Mucosa of rectum (tissue), 2 donors: ENCODE measurements around the gene MACROD2.
"Not testable (repeated sequence)": the region's sequence is repeated elsewhere in the genome, so short reads cannot be mapped to it uniquely, and the experiment has no call there.

Experiments
- H3K27ac ChIP-seq, 2 donors: one replicate each; pipeline ENCODE4 v1.7.0; 2013; ENCODE audit warnings: inconsistent platforms in 2 of 2, low read depth in 2 of 2, low read length in 2 of 2
- H3K27me3 ChIP-seq, 2 donors: one replicate each; pipeline ENCODE4 v1.7.0; 2013; ENCODE audit warnings: low read length in 2 of 2; ENCODE audit not compliant: control insufficient read depth in 2 of 2, insufficient read depth in 2 of 2
- H3K36me3 ChIP-seq, 2 donors: one replicate each; pipeline ENCODE4 v1.7.0; 2013; ENCODE audit warnings: low read length in 2 of 2; ENCODE audit not compliant: control insufficient read depth in 2 of 2, insufficient read depth in 2 of 2
- H3K4me1 ChIP-seq, 2 donors: one replicate each; pipeline ENCODE4 v1.7.0; 2013; ENCODE audit warnings: low read length in 2 of 2, mild to moderate bottlenecking in 1 of 2; ENCODE audit not compliant: control insufficient read depth in 2 of 2, insufficient read depth in 2 of 2
- H3K4me3 ChIP-seq, 2 donors: one replicate each; pipeline ENCODE4 v1.7.0; 2013; ENCODE audit warnings: low read length in 2 of 2
- H3K9ac ChIP-seq, 2 donors: one replicate each; pipeline ENCODE4 v1.7.0; 2013; ENCODE audit warnings: low read length in 2 of 2, low read depth in 1 of 2, mild to moderate bottlenecking in 1 of 2
- H3K9me3 ChIP-seq, 2 donors: one replicate each; pipeline ENCODE4 v1.7.0; 2013; ENCODE audit warnings: low read length in 2 of 2; ENCODE audit not compliant: control insufficient read depth in 2 of 2
- donor health status: healthy.
- donor health status: Normal muscosa, but diverticular disease.

Gene MACROD2

GRCh38 chr20:14922503-14923267 is 927.4 kb downstream of the MACROD2 start:
- Histone ChIP-seq H3K4me3 (no peak overlapping the region), H3K9ac (no peak overlapping the region), H3K36me3 (no peaks in the 10 kb centered on the region), H3K9me3 (no peaks in the 10 kb centered on the region), H3K27ac (no peak overlapping the region), H3K27me3 (no peaks in the 10 kb centered on the region), H3K4me1 (no peaks in the 10 kb centered on the region)

GRCh38 chr20:14924433-14924832 is 929.1 kb downstream of the MACROD2 start:
- Histone ChIP-seq H3K9ac (no peak overlapping the region), H3K4me3 (no peak overlapping the region), H3K4me1 (no peaks in the 10 kb centered on the region), H3K9me3 (no peaks in the 10 kb centered on the region), H3K27ac (no peak overlapping the region), H3K36me3 (no peaks in the 10 kb centered on the region), H3K27me3 (no peaks in the 10 kb centered on the region)

- H3K27me3 ChIP-seq: no peaks in the 10 kb centered on the region
- H3K4me1 ChIP-seq: no peaks in the 10 kb centered on the region
- H3K27ac ChIP-seq: no peak overlapping the region
- H3K4me3 ChIP-seq: no peak overlapping the region
- H3K36me3 ChIP-seq: no peaks in the 10 kb centered on the region
- H3K9ac ChIP-seq: no peak overlapping the region
- no peaks in the 10 kb centered on the region for H3K9me3 ChIP-seq
These were observed 930.0 kb downstream of the MACROD2 start for GRCh38 chr20:14925300-14925699.

- not testable (repeated sequence) for H3K9ac ChIP-seq, H3K9me3 ChIP-seq, H3K36me3 ChIP-seq, H3K27me3 ChIP-seq, H3K27ac ChIP-seq, H3K4me1 ChIP-seq, H3K4me3 ChIP-seq
These were observed 931.1 kb downstream of the MACROD2 start for GRCh38 chr20:14926436-14926835.

GRCh38 chr20:14928083-14928482 is 932.8 kb downstream of the MACROD2 start:
- Histone ChIP-seq H3K4me1 (no peaks in the 10 kb centered on the region), H3K9ac (no peak overlapping the region), H3K36me3 (no peaks in the 10 kb centered on the region), H3K9me3 (no peaks in the 10 kb centered on the region), H3K27ac (no peak overlapping the region), H3K4me3 (no peak overlapping the region), H3K27me3 (no peaks in the 10 kb centered on the region)

GRCh38 chr20:14929388-14929787 is 934.1 kb downstream of the MACROD2 start:
- H3K9me3 ChIP-seq: no peaks in the 10 kb centered on the region
- no peaks in the 10 kb centered on the region for H3K27me3 ChIP-seq
- no peak overlapping the region for H3K27ac ChIP-seq
- H3K4me3 ChIP-seq: no peak overlapping the region
- H3K36me3 ChIP-seq: no peaks in the 10 kb centered on the region
- H3K4me1 ChIP-seq: no peaks in the 10 kb centered on the region
- H3K9ac ChIP-seq: no peak overlapping the region

- H3K27me3 ChIP-seq: no peaks in the 10 kb centered on the region
- no peaks in the 10 kb centered on the region for H3K4me1 ChIP-seq
- no peak overlapping the region for H3K4me3 ChIP-seq
- H3K9me3 ChIP-seq: no peaks in the 10 kb centered on the region
- H3K9ac ChIP-seq: no peak overlapping the region
- no peaks in the 10 kb centered on the region for H3K36me3 ChIP-seq
- no peak overlapping the region for H3K27ac ChIP-seq
These were observed 936.7 kb downstream of the MACROD2 start for GRCh38 chr20:14932040-14932439.

GRCh38 chr20:14935285-14935684 is 940.0 kb downstream of the MACROD2 start:
- no peak overlapping the region for H3K4me3 ChIP-seq
- no peaks in the 10 kb centered on the region for H3K9me3 ChIP-seq
- no peaks in the 10 kb centered on the region for H3K4me1 ChIP-seq
- H3K27me3 ChIP-seq: no peaks in the 10 kb centered on the region
- H3K36me3 ChIP-seq: no peaks in the 10 kb centered on the region
- no peak overlapping the region for H3K9ac ChIP-seq
- no peak overlapping the region for H3K27ac ChIP-seq

GRCh38 chr20:14937021-14937420 is 941.7 kb downstream of the MACROD2 start:
- Histone ChIP-seq H3K9ac (no peak overlapping the region), H3K36me3 (no peaks in the 10 kb centered on the region), H3K27ac (no peak overlapping the region), H3K4me1 (no peaks in the 10 kb centered on the region), H3K9me3 (no peaks in the 10 kb centered on the region), H3K4me3 (no peak overlapping the region), H3K27me3 (no peaks in the 10 kb centered on the region)

GRCh38 chr20:14937846-14938245 is 942.5 kb downstream of the MACROD2 start:
- no peaks in the 10 kb centered on the region for H3K4me1 ChIP-seq
- no peak overlapping the region for H3K9ac ChIP-seq
- no peaks in the 10 kb centered on the region for H3K36me3 ChIP-seq
- no peaks in the 10 kb centered on the region for H3K27me3 ChIP-seq
- no peak overlapping the region for H3K4me3 ChIP-seq
- no peaks in the 10 kb centered on the region for H3K9me3 ChIP-seq
- no peak overlapping the region for H3K27ac ChIP-seq
